ENCODE results near the gene DOCK8.

- TF ChIP-seq CTCF (conservative IDR thresholded peaks at IDR 0.05; ENCODE audit: low read depth in 2 of 2) (no peak), POLR2AphosphoS5 (IDR thresholded peaks at IDR 0.05; ENCODE audit: low read depth) (no peak), REST (IDR thresholded peaks at IDR 0.05; ENCODE audit: unreplicated experiment) (no peak), EZH2phosphoT487 (IDR thresholded peaks at IDR 0.05; ENCODE audit: unreplicated experiment) (no peak), STAT1 (IDR thresholded peaks at IDR 0.05; ENCODE audit: unreplicated experiment) (no peak), EZH2 (IDR thresholded peaks at IDR 0.05; ENCODE audit: low read depth, unreplicated experiment) (no peak), ZNF114 (CRISPR knock-in tag; IDR thresholded peaks at IDR 0.05) (no peak), JUNB (IDR thresholded peaks at IDR 0.05; ENCODE audit: unreplicated experiment) (no peak), NANOG (IDR thresholded peaks at IDR 0.05; ENCODE audit: borderline replicate concordance) (no peak)
Observed at GRCh38 chr9:304519-305185, 90.0 kb downstream of the DOCK8 start.

Measured in GM23338 (cell line).